Mammary epithelial cell (primary cell): ENCODE data around the gene KLHL17.

Experiments
- EZH2 ChIP-seq: IDR thresholded peaks from 2 replicates; pipeline ENCODE4 v1.6.1; 2012; ENCODE audit warnings: low read length, inconsistent platforms, borderline replicate concordance
- TF ChIP-seq, protein P1 (sequence below), 2 donors: IDR thresholded peaks in 1 of 2; conservative IDR thresholded peaks in 1 of 2; 2 replicates each; pipeline ENCODE4 v1.5.1; 2011 to 2012; ENCODE audit warnings: inconsistent platforms in 2 of 2, low read length in 2 of 2, mild to moderate bottlenecking in 2 of 2, control low read depth in 1 of 2, low read depth in 1 of 2; ENCODE audit not compliant: insufficient read depth in 1 of 2; ENCODE audit errors: extremely low read depth in 1 of 2

DNA sequence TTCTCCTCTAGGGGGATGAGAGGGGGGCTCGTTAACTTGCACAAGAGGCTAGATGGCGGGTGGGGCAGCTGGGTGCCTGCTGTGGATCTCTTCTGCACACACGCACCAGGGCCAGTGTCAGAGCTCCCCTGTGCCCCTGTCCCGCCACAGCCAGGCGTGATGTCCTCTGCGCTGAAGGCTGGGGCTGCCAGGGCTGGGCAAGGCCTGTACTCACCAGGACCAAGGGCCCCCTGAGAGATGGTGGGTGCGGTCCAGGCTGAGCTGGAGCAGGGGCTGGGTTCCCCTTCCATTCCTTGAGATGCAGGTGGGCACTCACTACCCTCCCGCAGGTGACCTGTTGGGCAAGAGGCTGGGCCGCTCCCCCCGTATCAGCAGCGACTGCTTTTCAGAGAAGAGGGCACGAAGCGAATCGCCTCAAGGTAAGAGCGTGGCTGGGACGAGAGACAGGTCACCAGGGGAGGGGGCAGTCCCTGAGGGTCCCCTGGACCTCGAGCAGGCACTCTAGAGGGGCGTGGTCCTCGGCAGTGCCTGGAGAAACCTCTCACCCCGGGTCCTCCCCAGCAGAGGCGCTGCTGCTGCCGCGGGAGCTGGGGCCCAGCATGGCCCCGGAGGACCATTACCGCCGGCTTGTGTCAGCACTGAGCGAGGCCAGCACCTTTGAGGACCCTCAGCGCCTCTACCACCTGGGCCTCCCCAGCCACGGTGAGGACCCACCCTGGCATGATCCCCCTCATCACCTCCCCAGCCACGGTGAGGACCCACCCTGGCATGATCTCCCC is 21.5 kb upstream of the KLHL17 start:
- TF ChIP-seq, protein P1, sequence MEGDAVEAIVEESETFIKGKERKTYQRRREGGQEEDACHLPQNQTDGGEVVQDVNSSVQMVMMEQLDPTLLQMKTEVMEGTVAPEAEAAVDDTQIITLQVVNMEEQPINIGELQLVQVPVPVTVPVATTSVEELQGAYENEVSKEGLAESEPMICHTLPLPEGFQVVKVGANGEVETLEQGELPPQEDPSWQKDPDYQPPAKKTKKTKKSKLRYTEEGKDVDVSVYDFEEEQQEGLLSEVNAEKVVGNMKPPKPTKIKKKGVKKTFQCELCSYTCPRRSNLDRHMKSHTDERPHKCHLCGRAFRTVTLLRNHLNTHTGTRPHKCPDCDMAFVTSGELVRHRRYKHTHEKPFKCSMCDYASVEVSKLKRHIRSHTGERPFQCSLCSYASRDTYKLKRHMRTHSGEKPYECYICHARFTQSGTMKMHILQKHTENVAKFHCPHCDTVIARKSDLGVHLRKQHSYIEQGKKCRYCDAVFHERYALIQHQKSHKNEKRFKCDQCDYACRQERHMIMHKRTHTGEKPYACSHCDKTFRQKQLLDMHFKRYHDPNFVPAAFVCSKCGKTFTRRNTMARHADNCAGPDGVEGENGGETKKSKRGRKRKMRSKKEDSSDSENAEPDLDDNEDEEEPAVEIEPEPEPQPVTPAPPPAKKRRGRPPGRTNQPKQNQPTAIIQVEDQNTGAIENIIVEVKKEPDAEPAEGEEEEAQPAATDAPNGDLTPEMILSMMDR (conservative IDR thresholded peaks at IDR 0.05 in 1 of 2, IDR thresholded peaks at IDR 0.05 in 1 of 2; ENCODE audit: extremely low read depth in 1 of 2, insufficient read depth in 1 of 2, low read depth in 1 of 2, low read length in 2 of 2), result no peak
- TF ChIP-seq EZH2, result no peak
